GM21723 (cell line): ENCODE results near the gene TGFBI.

Experiments
- ATAC-seq: cut with Tn5 transposase; IDR thresholded peaks from one replicate; pipeline ENCODE4 v1.9.1; 2021; ENCODE audit warnings: mild to moderate bottlenecking, moderate library complexity; ENCODE audit not compliant: unreplicated experiment

TGFBI gene

GRCh38 chr5:136001466-136001981, 27.3 kb upstream of the TGFBI start:
- no peak for ATAC-seq

GRCh38 chr5:136004436-136004835, 24.4 kb upstream of the TGFBI start:
- no peak for ATAC-seq

- ATAC-seq, result no peak
Observed at GRCh38 chr5:136005476-136005875, 23.3 kb upstream of the TGFBI start.

- ATAC-seq, result no peak
Observed at GRCh38 chr5:136006164-136006563, 22.6 kb upstream of the TGFBI start.

- no peak for ATAC-seq
Observed at GRCh38 chr5:136006761-136007251, 22.0 kb upstream of the TGFBI start.

GRCh38 chr5:136007271-136007670, 21.5 kb upstream of the TGFBI start:
- ATAC-seq, result no peak

GRCh38 chr5:136011414-136012001, 17.3 kb upstream of the TGFBI start:
- no peak for ATAC-seq

- no peak for ATAC-seq
Observed at GRCh38 chr5:136012041-136012804, 16.6 kb upstream of the TGFBI start.

- no peak for ATAC-seq
Observed at GRCh38 chr5:136013559-136013958, 15.2 kb upstream of the TGFBI start.

GRCh38 chr5:136014049-136015002, 14.5 kb upstream of the TGFBI start:
- ATAC-seq, result peak; percentile 62

- no peak for ATAC-seq
Observed at GRCh38 chr5:136015003-136015375, 13.8 kb upstream of the TGFBI start.

GRCh38 chr5:136015966-136016650, 12.7 kb upstream of the TGFBI start:
- no peak for ATAC-seq

- ATAC-seq, result no peak
Observed at GRCh38 chr5:136016945-136017530, 11.8 kb upstream of the TGFBI start.

- no peak for ATAC-seq
Observed at GRCh38 chr5:136018814-136019783, 9.7 kb upstream of the TGFBI start.

- no peak for ATAC-seq
Observed at GRCh38 chr5:136020001-136020382, 8.8 kb upstream of the TGFBI start.

- ATAC-seq, result no peak
Observed at GRCh38 chr5:136020383-136021015, 8.3 kb upstream of the TGFBI start.

GRCh38 chr5:136021016-136021405, 7.8 kb upstream of the TGFBI start:
- no peak for ATAC-seq

- ATAC-seq, result no peak
Observed at GRCh38 chr5:136022965-136023364, 5.8 kb upstream of the TGFBI start.
